Osteoblast (primary cell): ENCODE data around the gene STAG3. TPM values are rescaled to one million over a fixed set of nuclear protein-coding genes. Genes with fewer than 3 reads are reported as not detected.

ENCODE experiments used
- DNase-seq: peaks from one replicate; pipeline ENCODE4 v3.0.0; 2011; ENCODE audit warnings: low spot score, mixed read lengths; ENCODE audit not compliant: insufficient read length; ENCODE audit errors: missing footprints
- H2AFZ ChIP-seq: 2 replicates; pipeline ENCODE4 v1.6.0; 2011; ENCODE audit warnings: mild to moderate bottlenecking, low read length
- H3K27ac ChIP-seq: 2 replicates; pipeline ENCODE4 v1.5.1; 2011; ENCODE audit warnings: mild to moderate bottlenecking, low read depth, low read length, moderate library complexity
- H3K27me3 ChIP-seq: 2 replicates; pipeline ENCODE4 v1.6.0; 2012; ENCODE audit warnings: mild to moderate bottlenecking, control low read depth, inconsistent platforms, low read length, moderate library complexity; ENCODE audit not compliant: insufficient read depth
- H3K36me3 ChIP-seq: 2 replicates; pipeline ENCODE4 v1.5.1; 2011; ENCODE audit warnings: mild to moderate bottlenecking, low read length, control low read depth, moderate library complexity; ENCODE audit not compliant: insufficient read depth
- H3K4me1 ChIP-seq: 2 replicates; pipeline ENCODE4 v1.5.1; 2011; ENCODE audit warnings: mild to moderate bottlenecking, low read length, control low read depth, moderate library complexity; ENCODE audit not compliant: insufficient read depth
- H3K4me2 ChIP-seq: 2 replicates; pipeline ENCODE4 v1.6.0; 2011; ENCODE audit warnings: mild to moderate bottlenecking, low read length; ENCODE audit not compliant: insufficient read depth
- H3K4me3 ChIP-seq: fragments of 200-600 bp; sonication (generic); 3 replicates; pipeline ENCODE4 v1.5.1; 2012; ENCODE audit warnings: mild to moderate bottlenecking, low read length, inconsistent platforms; ENCODE audit not compliant: insufficient read depth
- H3K79me2 ChIP-seq: 2 replicates; pipeline ENCODE4 v1.6.0; 2012; ENCODE audit warnings: mild to moderate bottlenecking, low read length, control low read depth, inconsistent platforms; ENCODE audit not compliant: insufficient read depth
- H3K9me3 ChIP-seq: 2 replicates; pipeline ENCODE4 v1.5.1; 2011; ENCODE audit warnings: low read depth, low read length, control low read depth
- H4K20me1 ChIP-seq: 2 replicates; pipeline ENCODE4 v1.6.0; 2012; ENCODE audit warnings: mild to moderate bottlenecking, low read length, control low read depth; ENCODE audit not compliant: insufficient read depth
- total RNA-seq: library from RNA; depleted of rRNA; stranded (reverse); fragments of >200 nt; gene quantifications from 2 replicates; pipeline ENCODE4 v1.2.3, GENCODE V29; 2012
- TF ChIP-seq, protein P1 (sequence below): IDR thresholded peaks from 2 replicates; pipeline ENCODE4 v1.5.1; 2011; ENCODE audit warnings: mild to moderate bottlenecking, low read depth, low read length, moderate library complexity; ENCODE audit errors: extremely low read depth

Gene STAG3
- total RNA-seq, 1 donor, result 1.4 TPM

DNA sequence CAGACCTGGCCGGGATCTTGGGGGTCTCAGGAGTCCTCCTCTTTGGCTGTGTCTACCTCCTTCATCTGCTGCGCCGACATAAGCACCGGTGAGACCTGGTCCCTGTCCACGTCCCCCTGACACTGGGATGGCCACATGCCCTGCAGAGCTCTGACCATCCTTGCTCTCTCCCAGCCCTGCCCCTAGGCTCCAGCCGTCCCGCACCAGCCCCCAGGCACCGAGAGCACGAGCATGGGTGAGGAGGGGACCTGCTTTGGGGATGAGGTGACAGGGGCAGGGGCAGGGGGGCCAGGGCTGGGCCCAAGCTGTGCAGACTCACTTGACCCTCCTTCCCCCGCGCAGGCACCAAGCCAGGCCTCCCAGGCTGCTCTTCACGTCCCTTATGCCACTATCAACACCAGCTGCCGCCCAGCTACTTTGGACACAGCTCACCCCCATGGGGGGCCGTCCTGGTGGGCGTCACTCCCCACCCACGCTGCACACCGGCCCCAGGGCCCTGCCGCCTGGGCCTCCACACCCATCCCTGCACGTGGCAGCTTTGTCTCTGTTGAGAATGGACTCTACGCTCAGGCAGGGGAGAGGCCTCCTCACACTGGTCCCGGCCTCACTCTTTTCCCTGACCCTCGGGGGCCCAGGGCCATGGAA, 43.0 kb downstream of the STAG3 start:
- Histone ChIP-seq H3K4me3 (no peak overlapping the region), H2AFZ (no peak overlapping the region), H4K20me1 (no peaks in the 10 kb centered on the region), H3K4me1 (no peaks in the 10 kb centered on the region), H3K79me2 (no peaks in the 10 kb centered on the region), H3K27ac (no peak overlapping the region), H3K36me3 (no peaks in the 10 kb centered on the region), H3K27me3 (no peaks in the 10 kb centered on the region), H3K4me2 (no peak overlapping the region), H3K9me3 (no peaks in the 10 kb centered on the region)
- TF ChIP-seq, protein P1, sequence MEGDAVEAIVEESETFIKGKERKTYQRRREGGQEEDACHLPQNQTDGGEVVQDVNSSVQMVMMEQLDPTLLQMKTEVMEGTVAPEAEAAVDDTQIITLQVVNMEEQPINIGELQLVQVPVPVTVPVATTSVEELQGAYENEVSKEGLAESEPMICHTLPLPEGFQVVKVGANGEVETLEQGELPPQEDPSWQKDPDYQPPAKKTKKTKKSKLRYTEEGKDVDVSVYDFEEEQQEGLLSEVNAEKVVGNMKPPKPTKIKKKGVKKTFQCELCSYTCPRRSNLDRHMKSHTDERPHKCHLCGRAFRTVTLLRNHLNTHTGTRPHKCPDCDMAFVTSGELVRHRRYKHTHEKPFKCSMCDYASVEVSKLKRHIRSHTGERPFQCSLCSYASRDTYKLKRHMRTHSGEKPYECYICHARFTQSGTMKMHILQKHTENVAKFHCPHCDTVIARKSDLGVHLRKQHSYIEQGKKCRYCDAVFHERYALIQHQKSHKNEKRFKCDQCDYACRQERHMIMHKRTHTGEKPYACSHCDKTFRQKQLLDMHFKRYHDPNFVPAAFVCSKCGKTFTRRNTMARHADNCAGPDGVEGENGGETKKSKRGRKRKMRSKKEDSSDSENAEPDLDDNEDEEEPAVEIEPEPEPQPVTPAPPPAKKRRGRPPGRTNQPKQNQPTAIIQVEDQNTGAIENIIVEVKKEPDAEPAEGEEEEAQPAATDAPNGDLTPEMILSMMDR, result no peak
- DNase-seq, result no peak

DNA sequence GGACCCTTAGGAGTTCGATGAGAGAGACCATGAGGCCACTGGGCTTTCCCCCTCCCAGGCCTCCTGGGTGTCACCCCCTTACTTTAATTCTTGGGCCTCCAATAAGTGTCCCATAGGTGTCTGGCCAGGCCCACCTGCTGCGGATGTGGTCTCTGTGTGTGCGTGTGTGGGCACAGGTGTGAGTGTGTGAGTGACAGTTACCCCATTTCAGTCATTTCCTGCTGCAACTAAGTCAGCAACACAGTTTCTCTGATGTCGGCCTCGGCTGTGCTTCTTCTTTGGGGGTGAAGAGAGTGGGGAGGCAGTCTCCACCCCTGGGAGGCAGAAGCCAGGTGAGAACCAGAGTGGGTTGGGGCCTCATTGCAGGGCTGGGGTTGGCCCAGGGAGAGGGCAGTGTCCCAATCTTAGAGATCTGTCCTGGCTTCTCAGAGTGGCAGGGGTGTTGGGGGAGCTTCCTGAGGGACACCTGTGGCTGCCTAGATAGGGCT, 43.6 kb downstream of the STAG3 start:
- no peaks in the 10 kb centered on the region for H3K36me3 ChIP-seq
- TF ChIP-seq, protein P1, result no peak
- no peak for DNase-seq

DNA sequence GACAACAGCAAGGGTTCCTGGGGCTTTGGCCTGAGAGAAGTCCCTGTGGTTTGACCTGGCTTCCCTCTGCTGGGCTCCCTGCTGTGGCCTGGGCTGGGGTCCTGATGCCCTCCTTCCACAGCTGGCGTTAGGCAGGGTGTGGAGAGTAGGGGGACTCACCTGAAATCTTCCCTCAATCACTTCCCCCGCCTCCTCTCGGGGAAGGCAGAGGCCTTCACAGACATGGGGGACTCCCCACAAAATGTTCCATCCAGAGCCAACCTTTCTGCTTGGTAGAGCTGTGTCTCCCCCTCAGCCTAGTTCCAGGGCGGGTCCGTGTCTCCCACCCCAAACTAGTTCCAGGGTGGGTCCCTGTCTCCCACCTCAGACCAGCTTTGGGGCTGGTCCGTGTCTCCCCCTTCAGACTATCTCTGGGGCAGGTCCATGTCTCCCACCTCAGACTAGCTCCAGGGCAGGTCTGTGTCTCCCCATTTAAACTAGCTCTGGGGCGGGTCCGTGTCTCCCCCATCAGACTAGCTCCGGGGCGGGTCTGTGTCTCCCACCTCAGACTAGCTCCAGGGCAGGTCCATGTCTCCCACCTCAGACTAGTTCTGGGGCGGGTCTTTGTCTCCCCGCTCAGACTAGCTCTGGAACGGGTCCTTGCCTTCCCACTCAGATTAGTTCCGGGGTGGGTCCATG, 44.2 kb downstream of the STAG3 start:
- no peaks in the 10 kb centered on the region for H4K20me1 ChIP-seq

More for the DNA sequence above, 43.6 kb downstream of the STAG3 start:
- Histone ChIP-seq H3K27me3 (no peaks in the 10 kb centered on the region), H2AFZ (no peak overlapping the region), H3K9me3 (no peaks in the 10 kb centered on the region), H3K4me3 (no peak overlapping the region), H3K4me2 (no peak overlapping the region), H3K79me2 (no peaks in the 10 kb centered on the region), H3K27ac (no peak overlapping the region), H3K4me1 (no peaks in the 10 kb centered on the region), H4K20me1 (no peaks in the 10 kb centered on the region)

More for the DNA sequence above, 44.2 kb downstream of the STAG3 start:
- Histone ChIP-seq H3K36me3 (no peaks in the 10 kb centered on the region), H3K9me3 (no peaks in the 10 kb centered on the region), H3K4me3 (no peak overlapping the region), H3K27ac (no peak overlapping the region), H3K4me1 (no peaks in the 10 kb centered on the region), H3K4me2 (no peak overlapping the region), H2AFZ (no peak overlapping the region), H3K79me2 (no peaks in the 10 kb centered on the region), H3K27me3 (no peaks in the 10 kb centered on the region)
- TF ChIP-seq, protein P1, result no peak
- no peak for DNase-seq
